Endothelial cell of hepatic sinusoid (primary cell): ENCODE data around the gene DMRTC2.

ENCODE experiments used
- in situ Hi-C: cut with HindIII; loops from 2 replicates; pipeline ENCODE4 v1.10.0; 2017; ENCODE audit warnings: low sequenced_read_pairs

The DMRTC2 gene

GRCh38 chr19:41845051-41845590, 279 bp downstream of the DMRTC2 start:
- in situ Hi-C loops: no loop called here

GRCh38 chr19:41847351-41848105, 2.7 kb downstream of the DMRTC2 start:
- in situ Hi-C loops: no loop called here

GRCh38 chr19:41848666-41849065, 3.8 kb downstream of the DMRTC2 start:
- in situ Hi-C loops: no loop called here

- in situ Hi-C loops: no loop called here
These were observed 4.2 kb downstream of the DMRTC2 start for GRCh38 chr19:41849067-41849466.

- in situ Hi-C loops: loop anchor here (5.0 kb wide), 1 partner anchor 67 kb away; no protein-coding TSS in a partner anchor
These were observed 5.5 kb downstream of the DMRTC2 start for GRCh38 chr19:41850381-41850780.

GRCh38 chr19:41851456-41851855, 6.6 kb downstream of the DMRTC2 start:
- in situ Hi-C loops: loop anchor here (5.0 kb wide), 1 partner anchor 66 kb away; no protein-coding TSS in a partner anchor

- in situ Hi-C loops: loop anchor here (5.0 kb wide), 1 partner anchor 64 kb away; no protein-coding TSS in a partner anchor
These were observed 8.5 kb downstream of the DMRTC2 start for GRCh38 chr19:41853344-41853743.

GRCh38 chr19:41853768-41854167, 8.9 kb downstream of the DMRTC2 start:
- in situ Hi-C loops: loop anchor here (5.0 kb wide), 1 partner anchor 64 kb away; no protein-coding TSS in a partner anchor

- in situ Hi-C loops: no loop called here
These were observed 14.4 kb downstream of the DMRTC2 start for GRCh38 chr19:41859213-41859617.

GRCh38 chr19:41859618-41860418, 15.0 kb downstream of the DMRTC2 start, which contains the start of gene RPS19:
Gene RPS19, plus strand, starts transcription at chr19:41860255. Its CDS starts 520 bp downstream, at chr19:41860775.
- in situ Hi-C loops: no loop called here

- in situ Hi-C loops: no loop called here
These were observed 15.7 kb downstream of the DMRTC2 start for GRCh38 chr19:41860419-41861115.

GRCh38 chr19:41861116-41861768, 16.4 kb downstream of the DMRTC2 start:
- in situ Hi-C loops: no loop called here

- in situ Hi-C loops: no loop called here
These were observed 17.0 kb downstream of the DMRTC2 start for GRCh38 chr19:41861846-41862245.

GRCh38 chr19:41862445-41862986, 17.7 kb downstream of the DMRTC2 start:
- in situ Hi-C loops: no loop called here

- in situ Hi-C loops: no loop called here
These were observed 18.5 kb downstream of the DMRTC2 start for GRCh38 chr19:41863209-41863931.

GRCh38 chr19:41864374-41864773, 19.5 kb downstream of the DMRTC2 start:
- in situ Hi-C loops: no loop called here

GRCh38 chr19:41866284-41866683, 21.4 kb downstream of the DMRTC2 start:
- in situ Hi-C loops: no loop called here

- in situ Hi-C loops: no loop called here
These were observed 23.5 kb downstream of the DMRTC2 start for GRCh38 chr19:41868120-41868988.

- in situ Hi-C loops: no loop called here
These were observed 24.1 kb downstream of the DMRTC2 start for GRCh38 chr19:41868989-41869300.
